GM19240 (cell line): Measurements from ENCODE around the gene FTO.

Source experiments
- DNase-seq: peaks from one replicate; pipeline ENCODE4 v3.0.0; 2011; ENCODE audit warnings: low spot score; ENCODE audit not compliant: insufficient read length

Gene FTO

GRCh38 chr16:54145881-54146280 is 441.9 kb downstream of the FTO start:
- DNase-seq: no peak

DNA sequence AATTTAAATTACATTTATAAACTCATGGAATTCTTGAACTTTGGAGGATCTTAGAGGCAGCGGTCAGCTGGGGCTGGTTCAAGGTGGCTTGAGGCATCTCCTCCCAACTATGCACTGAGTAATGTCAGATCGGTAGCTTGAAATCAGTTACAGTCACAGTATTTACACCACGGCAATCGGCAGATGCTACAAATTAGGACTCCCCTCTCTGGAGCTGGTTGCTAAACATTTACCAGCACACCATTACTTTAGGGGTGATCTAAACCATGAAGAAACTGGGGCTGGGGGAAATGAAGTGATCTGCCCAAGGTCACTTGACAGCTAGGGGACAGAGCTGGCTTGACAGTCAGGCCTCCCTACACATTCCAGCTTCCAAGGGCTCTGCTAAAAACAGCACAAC is 445.0 kb downstream of the FTO start:
- DNase-seq: no peak

DNA sequence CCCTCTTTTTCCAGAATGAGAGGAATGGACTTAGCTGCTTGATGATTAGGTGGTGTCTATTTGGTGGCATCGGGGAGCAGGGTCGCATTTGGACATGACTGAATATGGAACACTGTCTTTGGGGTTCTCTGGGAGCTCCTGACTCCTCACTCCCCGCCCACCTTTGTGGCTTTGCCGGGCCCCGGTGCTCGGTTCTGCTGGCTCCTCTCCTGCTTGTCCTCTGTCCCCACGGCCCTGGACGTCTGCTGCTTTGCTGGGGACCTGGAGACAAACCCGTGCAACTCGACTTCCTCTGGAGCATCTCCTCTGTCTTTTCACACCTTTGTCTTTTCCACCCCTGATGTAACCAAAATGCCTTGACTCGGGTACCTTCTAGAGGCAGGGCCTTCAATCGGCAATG is 446.9 kb downstream of the FTO start:
- no peak for DNase-seq

DNA sequence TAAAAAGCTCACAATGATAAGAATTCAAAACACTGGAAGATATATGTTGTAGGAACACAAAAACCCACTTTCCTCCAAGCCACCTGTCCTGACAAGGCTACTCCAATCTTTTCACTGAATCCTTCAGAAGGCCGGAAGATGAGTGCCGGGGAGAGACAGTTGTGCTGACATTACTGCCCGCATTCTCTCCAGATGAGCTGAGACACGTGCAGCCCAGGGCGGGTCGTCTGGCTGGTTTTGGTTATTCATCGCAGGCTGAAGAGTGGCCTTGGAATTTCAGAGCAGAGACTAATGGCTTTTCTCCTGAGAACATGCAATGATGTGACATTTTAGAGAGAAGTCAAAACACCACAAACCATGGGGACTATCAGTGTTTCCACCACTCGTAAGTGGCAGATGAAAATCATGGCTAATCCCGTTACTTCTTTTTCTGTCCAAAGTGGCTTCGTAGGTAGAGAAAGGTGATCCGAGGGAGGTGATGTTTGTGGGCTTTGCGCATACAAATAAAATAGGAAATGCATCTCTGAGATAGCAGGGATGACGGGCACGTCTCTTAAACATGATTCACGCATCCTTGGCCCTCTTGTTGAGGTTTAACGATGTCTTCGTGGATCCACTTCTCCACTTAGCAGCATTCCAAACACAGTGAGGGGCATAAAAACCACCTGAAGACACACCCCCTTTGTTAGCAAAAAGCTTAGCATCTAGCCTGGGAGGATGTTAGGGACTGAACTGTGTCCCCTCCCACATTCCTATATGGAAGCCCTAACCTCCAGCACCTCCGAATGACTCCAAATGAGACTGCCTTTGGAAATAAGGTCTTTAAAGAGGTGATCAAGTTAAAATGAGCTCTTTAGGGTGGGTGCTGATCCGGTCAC is 448.6 kb downstream of the FTO start:
- DNase-seq: no peak

DNA sequence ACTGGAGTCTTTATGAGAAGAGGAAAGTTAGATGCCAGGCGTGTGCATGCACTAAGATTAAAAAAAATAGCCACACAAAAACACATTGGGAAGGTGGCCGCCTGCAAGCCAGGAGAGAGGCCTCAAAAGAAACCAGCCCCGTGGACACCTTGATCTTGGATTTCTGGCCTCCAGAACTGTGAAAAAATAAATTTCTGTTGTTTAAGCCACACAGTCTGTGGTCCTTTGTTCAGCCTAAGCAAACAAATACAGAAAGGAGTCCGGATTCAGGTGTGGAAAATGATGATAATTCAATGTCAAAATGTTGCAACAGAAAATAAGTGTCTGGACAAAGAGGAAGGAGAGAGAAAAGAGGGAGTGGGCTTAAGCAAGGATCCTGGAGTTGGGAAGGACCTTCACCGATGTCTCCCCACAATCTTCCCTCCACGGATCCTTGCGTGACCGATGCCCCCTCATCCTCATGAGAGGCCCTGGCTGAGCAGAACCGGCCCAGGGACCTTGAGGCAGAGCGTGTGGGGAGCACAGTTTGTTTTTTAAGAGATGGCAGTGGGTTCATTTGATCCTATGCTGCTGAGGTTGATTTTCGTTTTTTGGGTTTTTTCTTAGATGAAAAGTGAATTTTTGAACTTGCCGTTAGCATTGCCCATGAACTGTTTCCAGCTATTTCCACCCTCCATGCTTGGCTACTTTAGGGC is 449.4 kb downstream of the FTO start:
- DNase-seq: no peak

- DNase-seq: no peak
These were observed 452.4 kb downstream of the FTO start for GRCh38 chr16:54156349-54156748.

DNA sequence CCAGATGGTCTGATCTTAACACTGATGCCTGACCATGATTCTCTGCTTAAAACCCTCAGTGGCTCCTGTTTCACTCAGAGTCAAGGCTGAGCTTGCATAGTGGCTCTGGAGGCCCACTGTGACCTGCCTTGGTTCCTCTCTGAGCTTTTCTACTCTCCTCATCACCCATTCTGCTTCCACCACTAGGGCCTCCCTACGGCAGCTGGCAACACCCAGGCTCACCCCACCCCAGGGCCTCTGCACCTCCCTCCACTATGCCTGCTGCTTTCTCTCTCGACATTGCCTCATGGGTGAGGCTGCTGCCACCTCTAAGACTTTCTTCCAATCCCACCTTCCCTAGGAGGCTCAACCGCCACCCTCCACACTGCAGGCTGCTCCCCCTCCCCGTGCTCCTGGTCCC is 455.0 kb downstream of the FTO start:
- no peak for DNase-seq

DNA sequence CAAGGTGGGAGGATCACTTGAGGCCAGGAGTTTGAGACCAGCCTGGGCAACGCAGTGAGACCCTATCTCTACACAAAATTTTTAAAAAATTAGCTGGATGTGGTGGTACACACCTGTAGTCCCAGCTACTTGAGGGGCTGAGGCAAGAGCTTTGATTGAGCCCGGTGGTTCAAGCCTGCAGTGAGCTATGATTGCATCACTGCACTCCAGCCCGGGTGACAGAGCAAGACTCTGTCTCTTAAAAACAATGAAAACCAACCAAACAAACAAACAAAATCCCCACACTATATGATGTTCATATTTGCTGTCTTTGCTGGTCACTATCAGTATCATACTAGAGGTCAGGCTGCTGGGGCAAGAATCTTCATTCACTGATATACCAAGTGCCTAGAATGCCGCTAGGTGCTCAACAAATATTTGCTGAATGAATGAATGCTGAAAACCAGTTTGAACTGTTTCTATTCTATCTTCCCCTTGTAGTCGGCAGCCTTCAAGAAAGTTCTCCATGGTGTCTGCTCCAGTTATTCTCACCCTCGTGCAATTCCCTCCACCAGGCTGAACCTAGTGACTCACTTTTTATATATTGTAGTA is 455.6 kb downstream of the FTO start:
- no peak for DNase-seq

- DNase-seq: no peak
These were observed 456.4 kb downstream of the FTO start for GRCh38 chr16:54160252-54160860.

DNA sequence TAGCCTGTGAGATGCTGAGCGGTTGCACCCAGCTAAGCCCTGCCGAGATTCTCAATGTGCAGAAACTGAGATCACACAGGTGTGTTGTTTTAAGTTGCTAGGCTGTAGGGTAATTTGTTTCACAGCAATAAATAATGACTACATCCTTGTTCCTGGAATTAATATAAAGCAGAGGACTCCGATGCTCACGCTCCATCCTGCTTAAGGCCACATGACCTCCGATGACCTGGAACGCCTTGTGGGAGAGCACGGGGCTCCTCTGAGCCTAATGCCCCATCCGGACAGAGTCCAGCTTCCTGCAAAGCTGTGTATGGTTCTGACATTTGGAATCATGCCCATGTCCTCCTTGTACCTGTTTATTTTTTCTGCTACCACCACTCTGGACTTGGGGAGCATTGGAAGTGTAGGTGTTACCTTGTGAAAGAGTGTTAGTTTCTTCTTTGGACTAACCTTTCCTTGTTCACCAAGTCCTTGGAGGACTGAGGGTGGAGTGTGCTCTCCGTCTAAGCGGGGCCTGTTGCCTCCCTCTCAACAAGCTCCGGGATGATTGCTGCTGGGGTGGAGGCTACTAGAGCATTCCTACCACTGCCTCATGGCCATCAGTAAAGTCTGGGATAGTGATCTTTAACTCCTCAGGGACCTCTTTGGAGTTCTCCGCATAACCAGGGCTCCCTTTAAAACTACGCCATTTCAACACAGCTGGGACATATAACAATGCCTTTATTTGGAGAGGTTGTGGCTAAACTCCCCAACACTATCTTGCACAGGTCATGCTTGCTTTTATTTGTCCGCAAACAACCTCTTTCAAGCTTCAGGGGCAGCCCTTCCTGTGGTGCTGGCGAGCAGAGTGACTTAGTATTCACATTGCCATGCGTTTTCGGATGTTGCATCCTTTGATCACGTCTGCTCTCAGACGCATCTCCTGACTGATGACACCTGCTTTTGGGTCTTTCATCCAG is 457.3 kb downstream of the FTO start:
- no peak for DNase-seq

GRCh38 chr16:54163197-54163843 is 459.4 kb downstream of the FTO start:
- no peak for DNase-seq

- DNase-seq: no peak
These were observed 460.8 kb downstream of the FTO start for GRCh38 chr16:54164789-54165173.

DNA sequence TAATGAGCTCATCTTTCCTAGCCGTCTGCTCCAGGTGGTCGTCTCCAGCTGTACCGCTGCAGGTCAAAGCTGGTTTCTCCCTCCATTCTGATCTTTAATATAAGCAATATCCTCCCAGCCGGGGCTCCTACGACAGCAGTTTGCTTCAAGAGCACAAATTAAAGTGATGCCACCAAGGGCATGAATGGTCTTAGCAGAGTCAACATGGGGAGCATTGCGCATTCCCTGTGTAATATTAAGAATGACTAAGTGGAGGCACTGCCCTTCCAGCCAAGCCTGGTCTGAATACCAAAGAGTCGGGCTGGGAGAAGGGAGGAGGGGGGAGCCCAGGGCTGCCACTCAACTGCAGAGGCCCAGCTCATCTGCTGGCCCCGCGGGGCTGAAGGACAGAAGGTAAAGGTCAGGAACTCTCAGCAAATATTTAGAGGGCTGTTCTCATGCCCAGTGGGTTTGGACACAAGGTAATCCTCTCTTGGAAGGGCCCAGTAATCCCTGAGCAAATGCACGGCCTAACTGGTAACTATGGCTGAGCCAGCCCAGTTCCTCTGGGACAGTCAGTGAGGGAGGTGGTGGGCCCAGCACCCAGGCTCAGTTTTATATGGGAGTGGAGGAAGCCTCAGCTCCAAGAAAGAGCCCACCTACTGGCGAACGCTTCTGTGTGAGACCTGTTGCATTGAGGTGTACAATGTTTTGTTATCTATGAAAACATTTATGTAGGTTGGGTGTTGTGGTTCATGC is 461.4 kb downstream of the FTO start:
- DNase-seq: no peak

- DNase-seq: no peak
These were observed 462.2 kb downstream of the FTO start for GRCh38 chr16:54165912-54166865.

GRCh38 chr16:54169112-54169511 is 465.2 kb downstream of the FTO start:
- no peak for DNase-seq

GRCh38 chr16:54171626-54172537 is 467.9 kb downstream of the FTO start:
- no peak for DNase-seq

DNA sequence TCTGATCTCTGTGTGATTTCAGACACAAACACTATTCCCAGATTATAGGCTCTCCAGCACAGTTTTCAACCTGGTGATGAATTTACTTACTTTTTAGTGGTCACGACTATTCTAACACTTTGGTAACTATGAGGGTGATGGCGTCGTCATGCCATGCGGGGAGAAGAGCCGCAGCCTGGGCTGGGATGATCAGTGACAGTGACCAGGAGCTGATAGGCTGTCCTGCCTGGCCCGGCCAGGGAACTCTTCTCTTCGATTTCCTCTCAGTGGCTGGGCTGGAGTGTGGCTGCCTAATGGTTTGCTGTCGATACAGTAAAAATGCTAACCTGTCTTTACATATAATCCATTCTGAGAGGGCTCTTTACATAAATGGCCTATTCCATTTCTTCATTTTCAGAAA is 469.5 kb downstream of the FTO start:
- no peak for DNase-seq

- no peak for DNase-seq
These were observed 470.2 kb downstream of the FTO start for GRCh38 chr16:54174201-54174600.
